OCI-LY7 (cell line): ENCODE results near the gene TAF4.

Experiments used
- EZH2phosphoT487 ChIP-seq: fragments of 200-600 bp; sonication (generic); IDR thresholded peaks from 2 replicates; pipeline ENCODE4 v1.6.1; 2018; ENCODE audit warnings: low read depth, borderline replicate concordance, mild to moderate bottlenecking, mixed run types, antibody characterized with exemption, low read length, moderate library complexity, mixed read lengths
- TF ChIP-seq, protein P1 (sequence below): fragments of 200-600 bp; sonication (generic); conservative IDR thresholded peaks from 2 replicates; pipeline ENCODE4 v1.5.1; 2014; ENCODE audit warnings: mild to moderate bottlenecking, antibody characterized with exemption, low read length, moderate library complexity, mixed read lengths

DNA sequence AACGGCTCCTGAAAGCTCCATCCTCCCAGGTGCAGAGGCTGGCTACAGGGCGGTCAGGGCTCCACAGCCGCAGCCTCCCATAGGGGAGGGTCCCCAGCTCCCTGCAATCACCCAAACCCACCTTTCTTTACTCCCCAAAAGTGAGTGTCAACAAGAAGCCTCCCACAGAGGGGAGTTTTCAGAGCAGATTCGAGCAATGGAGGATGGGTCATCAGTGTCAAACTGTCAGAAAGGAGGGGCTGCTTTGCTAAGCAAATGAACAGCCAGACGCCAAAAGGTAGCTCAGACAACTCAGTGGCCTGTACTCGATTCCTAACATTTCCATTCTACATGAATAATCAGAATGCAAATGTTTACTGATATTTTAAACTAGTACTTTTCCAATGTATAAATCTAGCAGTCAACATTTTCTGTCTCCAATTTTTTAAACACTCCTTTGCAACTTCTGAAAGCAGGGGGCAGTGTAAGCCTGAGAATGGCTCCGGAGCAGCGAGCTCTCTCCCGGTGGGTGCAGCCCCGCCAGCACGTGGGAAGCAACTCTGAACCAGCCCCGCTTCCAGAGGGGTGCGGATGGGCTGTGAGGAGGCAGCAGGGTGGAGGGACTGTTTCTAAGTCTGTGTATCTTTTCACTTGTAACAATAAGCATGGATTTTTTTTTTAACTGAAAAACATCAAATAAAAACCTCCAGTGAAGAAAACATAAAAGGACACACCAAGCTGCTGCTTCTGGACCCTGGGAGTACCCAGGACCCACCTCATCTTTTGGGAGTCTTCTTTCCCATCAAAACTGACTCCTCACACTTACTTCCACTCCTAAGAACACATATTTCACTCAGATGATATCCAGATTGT, 54.9 kb downstream of the TAF4 start:
- TF ChIP-seq EZH2phosphoT487: no peak
- TF ChIP-seq, protein P1, sequence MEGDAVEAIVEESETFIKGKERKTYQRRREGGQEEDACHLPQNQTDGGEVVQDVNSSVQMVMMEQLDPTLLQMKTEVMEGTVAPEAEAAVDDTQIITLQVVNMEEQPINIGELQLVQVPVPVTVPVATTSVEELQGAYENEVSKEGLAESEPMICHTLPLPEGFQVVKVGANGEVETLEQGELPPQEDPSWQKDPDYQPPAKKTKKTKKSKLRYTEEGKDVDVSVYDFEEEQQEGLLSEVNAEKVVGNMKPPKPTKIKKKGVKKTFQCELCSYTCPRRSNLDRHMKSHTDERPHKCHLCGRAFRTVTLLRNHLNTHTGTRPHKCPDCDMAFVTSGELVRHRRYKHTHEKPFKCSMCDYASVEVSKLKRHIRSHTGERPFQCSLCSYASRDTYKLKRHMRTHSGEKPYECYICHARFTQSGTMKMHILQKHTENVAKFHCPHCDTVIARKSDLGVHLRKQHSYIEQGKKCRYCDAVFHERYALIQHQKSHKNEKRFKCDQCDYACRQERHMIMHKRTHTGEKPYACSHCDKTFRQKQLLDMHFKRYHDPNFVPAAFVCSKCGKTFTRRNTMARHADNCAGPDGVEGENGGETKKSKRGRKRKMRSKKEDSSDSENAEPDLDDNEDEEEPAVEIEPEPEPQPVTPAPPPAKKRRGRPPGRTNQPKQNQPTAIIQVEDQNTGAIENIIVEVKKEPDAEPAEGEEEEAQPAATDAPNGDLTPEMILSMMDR: peak; percentile 96
